ENCODE data around the gene SYT17. TPM values are rescaled to one million over a fixed set of nuclear protein-coding genes. Genes with fewer than 3 reads are reported as not detected.

Gene SYT17
- total RNA-seq, 3 donors from 2014 or later (not counting 1 experiment from before 2014, with no cell fraction given) = 0.65 to 1.6 TPM; not detected in 1

DNA sequence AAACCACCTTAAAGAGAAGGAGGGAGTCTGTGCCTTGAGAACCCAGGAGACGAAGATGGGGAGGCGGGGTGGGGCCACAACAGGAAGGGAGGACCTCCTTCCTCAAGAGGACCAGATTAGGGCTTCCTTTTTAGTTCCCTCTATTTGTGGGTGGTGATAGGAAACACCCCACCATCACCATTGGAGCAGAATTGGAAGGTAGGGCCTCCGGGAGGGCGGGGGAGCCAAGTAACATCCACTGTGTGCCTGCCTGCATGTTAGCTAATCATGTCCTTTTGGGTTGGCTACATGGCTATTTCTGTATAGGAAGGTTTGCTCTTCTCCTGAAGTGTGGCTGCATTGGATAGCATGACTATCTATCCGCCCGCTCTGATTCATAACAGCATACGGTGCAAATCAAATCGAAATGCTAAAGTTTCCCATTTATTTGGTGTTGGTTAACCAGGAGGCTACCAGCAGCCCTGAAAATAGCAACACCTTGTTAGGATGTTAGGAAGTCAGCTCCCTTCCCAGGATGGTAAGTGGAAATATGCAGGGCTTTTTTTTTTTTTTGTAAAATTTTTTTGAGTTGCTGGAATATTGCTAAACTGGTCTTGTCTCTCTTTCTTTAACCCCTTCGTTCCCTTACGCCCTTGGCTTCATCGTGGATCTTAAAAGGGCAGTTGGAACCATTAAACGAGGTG lies 4.2 kb downstream of the SYT17 start:
- no peak overlapping the region for H3K27ac Mint-ChIP-seq
- WGBS (ENCODE audit: insufficient coverage) = 88% methylated on average over 10 of the region's 12 CpGs

DNA sequence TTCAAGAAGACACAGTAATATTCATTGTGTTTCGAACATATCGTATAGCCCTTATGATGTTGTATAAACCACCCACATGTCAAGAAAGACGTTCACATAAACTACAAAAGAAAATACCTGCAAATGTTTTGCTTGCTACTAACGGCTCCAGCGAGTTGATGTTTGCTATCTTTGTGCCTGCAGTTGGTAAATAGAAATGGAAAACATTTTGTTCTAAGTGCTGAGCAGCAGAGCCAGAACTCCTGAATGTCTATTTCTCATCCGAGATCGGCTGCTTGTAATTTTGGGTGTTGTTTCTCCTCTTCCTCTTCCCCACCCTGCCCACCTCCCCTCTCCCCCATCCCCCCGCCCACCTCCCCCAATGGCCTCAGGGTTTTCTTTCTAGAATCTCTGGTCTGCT lies 5.0 kb downstream of the SYT17 start:
- Mint-ChIP-seq H3K36me3 (no peaks in the 10 kb centered on the region), H3K4me3 (no peak overlapping the region), H3K27ac (no peak overlapping the region), H3K27me3 (ENCODE audit: low read depth in 2 of 2) (peaks cover 11 to 14% of the 10 kb centered on the region in 2 donors), H3K4me1 (no peaks in the 10 kb centered on the region), H3K9me3 (no peaks in the 10 kb centered on the region)
- no peaks in the 10 kb centered on the region for H3K9me3 ChIP-seq (ENCODE audit: control insufficient read depth, insufficient read depth, low read length)
- H3K4me1 ChIP-seq (ENCODE audit: control insufficient read depth, insufficient read depth, low read length) = no peaks in the 10 kb centered on the region
- no peak overlapping the region for H3K27ac ChIP-seq (ENCODE audit: low read length)
- peaks cover 2% of the 10 kb centered on the region for H3K27me3 ChIP-seq (ENCODE audit: control insufficient read depth, insufficient read depth, low read length)
- no peak for TF ChIP-seq CTCF (IDR thresholded peaks at IDR 0.05)
- H3K36me3 ChIP-seq (ENCODE audit: control insufficient read depth, insufficient read depth, low read length) = no peaks in the 10 kb centered on the region
- ATAC-seq = no peak
- WGBS (ENCODE audit: insufficient coverage) = 91% methylated on average over 5 of the region's 8 CpGs
- DNase-seq = no peak
- no peak overlapping the region for H3K4me3 ChIP-seq (ENCODE audit: low read length)
- intact Hi-C loops (cut with micrococcal nuclease) = no loop called here

More for the DNA sequence above, 4.2 kb downstream of the SYT17 start:
- Histone ChIP-seq H3K9me3 (ENCODE audit: control insufficient read depth, insufficient read depth, low read length) (no peaks in the 10 kb centered on the region), H3K27me3 (ENCODE audit: control insufficient read depth, insufficient read depth, low read length) (peaks cover 3% of the 10 kb centered on the region), H3K4me3 (ENCODE audit: low read length) (no peak overlapping the region), H3K27ac (ENCODE audit: low read length) (no peak overlapping the region), H3K36me3 (ENCODE audit: control insufficient read depth, insufficient read depth, low read length) (no peaks in the 10 kb centered on the region), H3K4me1 (ENCODE audit: control insufficient read depth, insufficient read depth, low read length) (peaks cover 3% of the 10 kb centered on the region)
- no peak for TF ChIP-seq CTCF (IDR thresholded peaks at IDR 0.05)
- Mint-ChIP-seq H3K4me3 (no peak overlapping the region), H3K27me3 (ENCODE audit: low read depth in 2 of 2) (peaks cover 11 to 14% of the 10 kb centered on the region in 2 donors), H3K36me3 (no peaks in the 10 kb centered on the region), H3K9me3 (no peaks in the 10 kb centered on the region), H3K4me1 (no peaks in the 10 kb centered on the region)
- intact Hi-C loops (cut with micrococcal nuclease) = no loop called here
- ATAC-seq (no peak), DNase-seq (no peak)

DNA sequence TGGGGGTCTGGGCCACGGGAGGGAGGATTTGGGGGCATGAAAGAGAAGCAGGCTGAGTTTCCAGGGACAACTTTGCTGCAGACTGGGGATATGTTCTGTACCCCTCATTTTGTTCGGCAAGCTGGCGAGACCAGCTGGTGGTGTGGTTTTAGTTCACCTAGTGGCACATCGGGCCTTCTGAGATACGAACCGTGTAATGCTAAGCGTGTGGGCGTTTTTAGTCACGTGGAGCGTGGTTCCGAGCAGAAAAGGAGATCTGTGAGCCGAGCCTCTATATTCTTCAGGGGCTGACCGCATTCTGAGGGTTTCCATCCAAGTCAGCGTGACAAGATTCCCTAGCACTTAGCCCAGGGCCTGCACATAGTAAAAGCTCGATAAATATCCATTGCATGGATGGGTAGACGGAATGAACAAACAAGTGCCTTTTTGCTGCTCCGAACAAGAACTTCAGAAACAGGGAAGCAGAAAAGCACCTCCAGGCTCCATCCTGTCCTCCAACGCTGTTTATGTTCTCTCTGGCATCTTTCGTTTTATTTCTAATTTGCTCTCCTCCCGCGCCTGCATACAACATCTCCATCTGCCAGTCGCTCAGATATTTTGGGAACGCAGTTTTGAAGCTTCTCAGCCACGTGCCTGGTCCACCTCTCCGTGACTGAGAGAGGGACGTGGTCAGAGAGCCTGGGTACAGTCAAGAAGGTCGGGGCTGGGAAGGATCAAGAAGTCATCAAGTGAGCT lies 5.8 kb downstream of the SYT17 start:
- H3K27ac ChIP-seq (ENCODE audit: low read length) = no peak overlapping the region
- DNase-seq (no peak), ATAC-seq (no peak)
- Mint-ChIP-seq H3K27ac (no peak overlapping the region), H3K4me3 (no peak overlapping the region), H3K27me3 (ENCODE audit: low read depth in 2 of 2) (peaks cover 11 to 14% of the 10 kb centered on the region in 2 donors), H3K9me3 (no peaks in the 10 kb centered on the region), H3K36me3 (no peaks in the 10 kb centered on the region), H3K4me1 (no peaks in the 10 kb centered on the region)
- intact Hi-C loops (cut with micrococcal nuclease) = no loop called here
- no peak overlapping the region for H3K4me3 ChIP-seq (ENCODE audit: low read length)
- no peaks in the 10 kb centered on the region for H3K9me3 ChIP-seq (ENCODE audit: control insufficient read depth, insufficient read depth, low read length)
- H3K27me3 ChIP-seq (ENCODE audit: control insufficient read depth, insufficient read depth, low read length) = peaks cover 2% of the 10 kb centered on the region
- no peaks in the 10 kb centered on the region for H3K36me3 ChIP-seq (ENCODE audit: control insufficient read depth, insufficient read depth, low read length)
- no peaks in the 10 kb centered on the region for H3K4me1 ChIP-seq (ENCODE audit: control insufficient read depth, insufficient read depth, low read length)
- TF ChIP-seq CTCF (IDR thresholded peaks at IDR 0.05) = no peak
- 87% methylated on average over 27 of the region's 27 CpGs for WGBS (ENCODE audit: insufficient coverage)
